HepG2 (cell line): ENCODE measurements around the gene ZFYVE27. TPM values are rescaled to one million over a fixed set of nuclear protein-coding genes. Genes with fewer than 3 reads are reported as not detected.
A peak's percentile ranks its signal among the peaks of the same experiment; 100 is the strongest.

Source experiments
- ARID2 ChIP-seq: sonication (generic); formaldehyde crosslinking; IDR thresholded peaks from 2 replicates; pipeline ENCODE4 v1.8.1; 2022; ENCODE audit warnings: mild to moderate bottlenecking, missing genetic modification reagents, borderline replicate concordance
- ARID4A ChIP-seq: sonication (generic); formaldehyde crosslinking; IDR thresholded peaks from 2 replicates; pipeline ENCODE4 v1.5.0; 2020; ENCODE audit warnings: mild to moderate bottlenecking, missing genetic modification reagents, borderline replicate concordance
- CEBPG ChIP-seq: IDR thresholded peaks from 2 replicates; pipeline ENCODE4 v1.6.1; 2016
- DNMT1 ChIP-seq: sonication (generic); formaldehyde crosslinking; IDR thresholded peaks from 2 replicates; pipeline ENCODE4 v1.5.1; 2020; ENCODE audit warnings: mild to moderate bottlenecking, missing genetic modification reagents
- FOXA3 ChIP-seq: IDR thresholded peaks from 2 replicates; pipeline ENCODE4 v1.6.1; 2016; ENCODE audit warnings: missing genetic modification reagents, missing compliant biosample characterization
- HDAC1 ChIP-seq: sonication (generic); formaldehyde crosslinking; IDR thresholded peaks from 2 replicates; pipeline ENCODE4 v1.5.1; 2020; ENCODE audit warnings: mild to moderate bottlenecking, missing genetic modification reagents
- HIVEP1 ChIP-seq: sonication (generic); formaldehyde crosslinking; IDR thresholded peaks from 2 replicates; pipeline ENCODE4 v1.4.0; 2020; ENCODE audit warnings: mild to moderate bottlenecking, missing genetic modification reagents
- HNRNPL ChIP-seq: fragments of 200-400 bp; formaldehyde crosslinking; IDR thresholded peaks from 2 replicates; pipeline ENCODE4 v1.6.1; 2017; ENCODE audit warnings: mild to moderate bottlenecking, low read depth, low read length
- SOX6 ChIP-seq, 2 experiments: fragments of 450-650 bp in 1 of 2; sonication (generic) in 1 of 2; formaldehyde crosslinking in 1 of 2; IDR thresholded peaks; 2 replicates each; pipeline versions ENCODE4 v1.4.0 to v1.6.1; 2017 to 2020; ENCODE audit warnings: antibody characterized with exemption in 1 of 2, mild to moderate bottlenecking in 1 of 2, missing genetic modification reagents in 1 of 2
- TEF ChIP-seq: sonication (generic); formaldehyde crosslinking; IDR thresholded peaks from 2 replicates; pipeline ENCODE4 v1.5.0; 2020; ENCODE audit warnings: missing genetic modification reagents
- TOE1 ChIP-seq: sonication (generic); formaldehyde crosslinking; IDR thresholded peaks from 2 replicates; pipeline ENCODE4 v1.4.0; 2020; ENCODE audit warnings: mild to moderate bottlenecking, missing genetic modification reagents
- XBP1 ChIP-seq: sonication (generic); formaldehyde crosslinking; IDR thresholded peaks from 2 replicates; pipeline ENCODE4 v1.5.0; 2020; ENCODE audit warnings: missing genetic modification reagents
- YEATS4 ChIP-seq: sonication (generic); formaldehyde crosslinking; IDR thresholded peaks from 2 replicates; pipeline ENCODE4 v1.4.0; 2020; ENCODE audit warnings: missing genetic modification reagents, borderline replicate concordance
- ZNF143 ChIP-seq: sonication (generic); formaldehyde crosslinking; IDR thresholded peaks from 2 replicates; pipeline ENCODE4 v1.4.0; 2020; ENCODE audit warnings: missing genetic modification reagents
- ZNF441 ChIP-seq: sonication (generic); formaldehyde crosslinking; IDR thresholded peaks from 2 replicates; pipeline ENCODE4 v1.7.0; 2021; ENCODE audit warnings: missing genetic modification reagents, borderline replicate concordance
- ZNF451 ChIP-seq: sonication (generic); formaldehyde crosslinking; IDR thresholded peaks from 2 replicates; pipeline ENCODE4 v1.5.0; 2020; ENCODE audit warnings: mild to moderate bottlenecking, missing genetic modification reagents
- ZNF687 ChIP-seq: sonication (generic); formaldehyde crosslinking; IDR thresholded peaks from 2 replicates; pipeline ENCODE4 v1.5.1; 2020; ENCODE audit warnings: mild to moderate bottlenecking, missing genetic modification reagents, moderate library complexity
- ZNF7 ChIP-seq: IDR thresholded peaks from 2 replicates; pipeline ENCODE4 v1.6.1; 2016; ENCODE audit warnings: missing biosample characterization, missing genetic modification reagents
- ZNF704 ChIP-seq: sonication (generic); formaldehyde crosslinking; IDR thresholded peaks from 2 replicates; pipeline ENCODE4 v1.8.1; 2023; ENCODE audit warnings: mild to moderate bottlenecking, inconsistent platforms, moderate library complexity, missing genetic modification reagents, borderline replicate concordance
- ZNF878 ChIP-seq: sonication (generic); formaldehyde crosslinking; IDR thresholded peaks from 2 replicates; pipeline ENCODE4 v1.8.1; 2023; ENCODE audit warnings: mild to moderate bottlenecking, missing genetic modification reagents, moderate library complexity
- polyA plus RNA-seq, 8 experiments: library from polyadenylated mRNA; depleted of rRNA in 3 of 8; stranded (reverse) in 7 of 8; unstranded in 1 of 8; fragments of >200 nt; fragmentation: Illumina TruSeq in 4 of 8; extraction: Trizol in 4 of 8; gene quantifications; 2 replicates each; pipeline versions ENCODE4 v1.2.1 to v1.2.3, GENCODE V29; 2011 to 2016; ENCODE audit warnings: low read depth in 4 of 8, missing spikeins in 1 of 8, mixed read lengths in 1 of 8; ENCODE audit not compliant: insufficient read depth in 1 of 8
- total RNA-seq, 5 experiments: library from RNA; depleted of rRNA; stranded (reverse); fragments of >200 nt; fragmentation: Illumina TruSeq; extraction: Trizol; gene quantifications; 2 replicates each; pipeline ENCODE4 v1.2.3, GENCODE V29; 2016; ENCODE audit warnings: low read depth in 1 of 5

Gene ZFYVE27
- total and polyA plus RNA-seq, 2 of the 13 experiments (the other 11 are each of a cell fraction or from before 2014, with no cell fraction given): 19.7 to 20.5 TPM

- TF ChIP-seq HIVEP1: peak; percentile 40; the same call in 1 of the 2 replicates
- TF ChIP-seq ZNF704 (CRISPR knock-in tag): no peak
- TF ChIP-seq ZNF7 (CRISPR knock-in tag): no peak
- peak; percentile 65 for TF ChIP-seq ZNF687 (CRISPR knock-in tag)
- no peak for TF ChIP-seq ZNF451
- TF ChIP-seq ARID4A (CRISPR knock-in tag): peak; percentile 29; the same call in 1 of the 2 replicates
- no peak for TF ChIP-seq ZNF143 (CRISPR knock-in tag)
- peak; percentile 82; the same call in 1 of the 2 replicates for TF ChIP-seq HNRNPL
- TF ChIP-seq TOE1 (CRISPR knock-in tag): no peak
- no peak for TF ChIP-seq XBP1
- TF ChIP-seq TEF (CRISPR knock-in tag): peak; percentile 90; the same call in 1 of the 2 replicates
- TF ChIP-seq ARID2: no peak
- no peak for TF ChIP-seq ZNF441 (CRISPR knock-in tag)
- TF ChIP-seq DNMT1 (CRISPR knock-in tag): no peak
- peak; percentile 64 for TF ChIP-seq CEBPG (CRISPR knock-in tag)
- no peak for TF ChIP-seq YEATS4
- no peak for TF ChIP-seq ZNF878
- TF ChIP-seq HDAC1: no peak
- TF ChIP-seq FOXA3 (CRISPR knock-in tag): 0 out of 2 replicates have a peak, but pooled peaks have one; percentile 11
- no peak for TF ChIP-seq SOX6 (IDR thresholded peaks at IDR 0.05)
- no peak for TF ChIP-seq SOX6 (CRISPR knock-in tag; IDR thresholded peaks at IDR 0.05)
Observed at GRCh38 chr10:97774811-97775294, 37.9 kb downstream of the ZFYVE27 start (continued).
